ENCODE measurements around the gene CST1.
"Not testable (repeated sequence)": the region's sequence is repeated elsewhere in the genome, so short reads cannot be mapped to it uniquely, and the experiment has no call there.

Gene CST1, protein sequence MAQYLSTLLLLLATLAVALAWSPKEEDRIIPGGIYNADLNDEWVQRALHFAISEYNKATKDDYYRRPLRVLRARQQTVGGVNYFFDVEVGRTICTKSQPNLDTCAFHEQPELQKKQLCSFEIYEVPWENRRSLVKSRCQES

DNA sequence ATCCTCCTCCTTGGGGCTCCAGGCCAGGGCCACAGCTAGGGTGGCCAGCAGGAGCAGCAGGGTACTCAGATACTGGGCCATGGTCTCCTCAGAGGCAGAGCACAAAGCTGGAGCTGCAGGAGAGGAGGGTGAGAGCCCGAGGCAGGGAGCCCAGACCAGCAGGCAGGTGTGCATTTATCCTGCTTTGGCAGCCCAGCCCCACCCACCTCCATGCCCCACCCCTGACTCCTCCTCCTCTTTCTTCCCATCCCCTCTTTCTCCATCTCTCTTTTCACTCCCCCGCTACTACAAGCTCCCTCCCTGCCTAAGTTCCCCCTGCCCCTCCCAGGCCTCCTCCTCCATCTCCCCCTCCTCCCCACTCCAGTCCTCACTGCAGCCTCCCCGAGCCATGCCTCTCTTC lies at the start of gene CST1:
Gene CST1 (minus strand): TSS at position 150 of the 400 bp plus-strand sequence. CDS start 69 bp downstream, at position 81.
- DNase-seq (ENCODE audit: low read depth), result not testable (repeated sequence)

DNA sequence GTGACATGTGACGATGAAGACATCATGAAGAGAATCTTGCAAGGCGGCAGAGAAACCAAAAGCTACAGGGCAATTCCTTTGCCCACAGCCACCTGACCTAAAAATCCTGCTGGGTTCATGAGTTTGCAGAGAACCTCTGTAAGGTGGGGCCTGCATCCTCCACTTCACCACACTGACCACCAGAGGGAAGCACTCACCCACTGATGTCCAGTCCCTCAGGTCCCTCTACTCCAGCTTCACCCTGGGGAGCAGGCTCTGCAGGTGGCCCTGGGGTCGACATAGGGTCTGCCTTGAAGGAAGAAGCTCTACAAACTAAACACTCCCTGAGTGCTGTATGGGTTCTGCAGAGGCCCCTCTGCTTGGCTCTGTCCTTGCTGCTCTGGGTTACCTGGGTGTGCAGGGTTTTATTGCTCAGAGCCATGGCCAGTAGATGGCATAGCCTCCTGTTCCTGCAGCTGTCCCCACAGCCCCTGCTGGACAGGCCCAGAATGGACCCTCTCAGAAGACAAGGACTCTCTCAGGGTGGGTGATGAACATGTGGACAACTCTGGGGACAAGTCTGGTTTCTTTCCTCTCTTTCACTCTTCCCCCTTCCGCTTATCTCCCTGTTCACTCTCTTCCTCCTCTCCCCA lies 48.6 kb upstream of the CST1 start:
- DNase-seq (ENCODE audit: low read depth), result not testable (repeated sequence)

DNA sequence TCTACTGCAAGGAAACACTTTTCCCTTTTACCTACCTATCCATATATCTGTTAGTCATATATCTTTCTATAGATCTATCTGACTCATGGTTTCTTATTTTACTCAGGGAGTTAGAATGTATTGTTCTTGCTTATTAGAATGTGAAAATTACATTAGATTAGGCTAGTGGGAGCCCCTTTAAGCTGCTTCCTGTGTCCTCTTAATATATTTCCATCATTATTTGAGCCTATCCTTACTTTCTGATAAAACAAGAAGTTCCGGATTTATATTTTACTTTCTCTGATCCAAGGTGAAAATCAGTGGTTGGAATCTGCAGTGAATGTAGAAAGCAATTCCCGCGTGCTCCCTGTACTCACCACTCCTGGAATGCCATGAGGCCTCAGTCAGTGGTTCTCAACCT lies 44.8 kb upstream of the CST1 start:
- no peak for DNase-seq (ENCODE audit: low read depth)

DNA sequence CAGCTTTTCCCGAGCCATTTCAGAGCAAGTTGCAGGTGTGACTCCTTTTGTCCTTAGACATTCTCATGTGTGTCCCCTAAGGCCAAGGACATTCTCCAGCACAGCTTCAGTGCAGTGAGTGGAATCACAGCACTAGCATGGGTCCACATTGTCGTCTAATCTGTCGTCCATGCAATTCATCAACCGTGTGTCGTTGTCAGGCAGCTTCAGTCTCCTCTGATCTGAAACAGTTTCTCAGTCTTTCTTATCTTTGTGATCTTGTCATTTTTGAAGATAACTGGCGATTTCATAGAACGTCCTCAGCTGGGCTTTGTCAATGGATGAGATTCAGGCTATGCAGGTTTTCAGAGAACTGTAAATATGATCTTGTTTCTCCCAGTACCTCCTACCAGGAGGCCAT lies 44.1 kb upstream of the CST1 start:
- no peak for DNase-seq (ENCODE audit: low read depth)

DNA sequence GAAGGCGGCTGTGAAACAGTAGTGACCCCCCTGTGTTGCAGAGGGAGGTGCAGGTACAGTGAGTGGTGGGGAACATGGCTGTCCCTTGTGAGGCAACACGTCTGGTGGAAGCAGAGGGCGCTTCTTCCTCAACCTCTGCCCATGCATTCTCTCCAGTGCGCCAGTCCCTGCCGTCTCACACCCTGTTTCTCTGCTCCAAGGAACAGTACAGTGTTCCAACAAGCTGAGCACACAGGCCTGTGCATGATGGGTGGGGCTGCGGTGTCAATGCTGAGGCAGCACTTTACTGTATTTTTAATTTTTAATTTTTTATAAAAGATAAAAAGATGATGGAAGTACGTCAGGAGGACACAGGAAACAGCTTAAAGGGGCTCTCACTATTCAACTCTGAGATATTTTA lies 43.3 kb upstream of the CST1 start:
- DNase-seq (ENCODE audit: low read depth), result no peak

DNA sequence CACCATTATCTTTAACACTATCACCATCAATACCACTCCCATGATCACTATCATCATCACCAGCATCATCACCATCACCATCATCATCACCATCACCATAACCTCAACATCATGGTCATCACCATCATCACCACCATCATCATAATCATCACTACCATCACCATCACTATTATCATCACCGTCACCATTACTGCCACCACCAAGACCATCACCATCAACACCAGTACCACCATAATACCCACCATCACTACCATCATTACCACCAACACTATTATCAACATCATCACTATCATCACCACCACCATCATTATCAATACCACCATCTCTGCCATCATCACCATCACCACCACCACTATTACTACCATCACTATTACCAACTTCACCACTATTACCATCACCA lies 32.7 kb upstream of the CST1 start:
- no peak for DNase-seq (ENCODE audit: low read depth)

DNA sequence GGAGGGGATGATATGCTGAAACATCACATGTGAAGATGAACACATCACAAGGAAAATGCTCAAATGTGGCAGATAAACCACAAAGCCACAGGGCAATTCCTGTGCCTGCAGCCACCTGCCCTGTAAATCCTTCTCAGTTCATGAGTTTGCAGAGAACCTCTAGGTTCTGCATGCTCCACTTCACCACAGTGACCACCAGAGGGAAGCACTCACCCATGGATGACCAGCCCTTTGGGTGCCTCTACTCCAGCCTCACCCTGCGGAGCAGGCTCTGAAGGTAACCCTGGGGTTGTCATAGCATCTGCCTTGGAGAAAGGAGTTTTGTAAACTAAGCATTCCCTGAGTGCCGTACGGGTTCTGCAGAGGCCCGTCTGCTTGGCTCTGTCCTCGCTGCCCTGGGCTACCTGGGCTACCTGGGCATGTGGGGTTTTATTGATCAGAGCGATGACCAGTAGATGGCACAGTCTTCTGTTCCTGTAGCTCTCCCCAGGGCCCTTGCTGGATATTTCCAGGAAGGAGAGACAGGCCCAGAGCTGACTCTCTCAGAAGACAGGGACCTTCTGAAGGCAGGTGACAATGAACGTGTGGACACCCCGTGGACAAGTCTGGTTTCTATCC lies 31.7 kb upstream of the CST1 start:
- DNase-seq (ENCODE audit: low read depth), result no peak

DNA sequence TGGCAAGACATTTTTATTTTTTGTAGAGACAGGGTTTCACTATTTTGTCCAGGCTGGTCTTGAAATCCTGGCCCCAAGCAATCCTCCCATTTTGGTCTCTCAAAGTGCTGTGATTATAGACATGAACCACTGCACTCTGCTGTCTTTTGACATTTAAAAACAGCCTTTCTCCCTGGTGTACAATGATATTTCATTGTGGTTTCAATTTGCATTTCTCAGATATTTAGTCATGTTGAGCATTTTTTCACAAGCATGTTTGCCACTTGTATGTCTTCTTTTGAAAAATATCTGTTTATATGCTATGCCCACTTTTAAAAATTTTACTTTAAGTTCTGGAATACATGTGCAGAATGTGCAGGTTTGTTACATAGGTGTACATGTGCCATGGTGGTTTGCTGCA lies 27.9 kb upstream of the CST1 start:
- DNase-seq (ENCODE audit: low read depth), result peak; percentile 34

DNA sequence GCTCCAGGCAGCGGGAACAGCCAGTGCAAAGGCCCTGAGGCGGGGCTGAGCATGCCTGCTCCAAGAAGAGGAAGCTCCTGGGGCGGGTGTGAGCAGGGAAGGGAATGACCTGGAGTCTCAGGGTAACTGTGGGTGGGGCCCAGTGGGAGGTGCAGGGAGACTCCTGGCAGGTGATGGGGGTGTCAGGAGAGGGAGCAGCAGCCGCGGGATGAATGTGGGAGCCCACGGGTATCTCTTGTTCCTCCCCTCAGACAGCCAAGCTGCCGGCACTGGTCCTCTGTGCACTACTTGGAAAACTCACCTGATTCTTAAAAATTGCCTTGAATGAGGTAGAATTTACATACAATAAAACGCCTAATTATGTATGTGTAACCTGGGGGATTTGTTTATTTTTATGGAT lies 26.6 kb upstream of the CST1 start:
- not testable (repeated sequence) for DNase-seq (ENCODE audit: low read depth)

DNA sequence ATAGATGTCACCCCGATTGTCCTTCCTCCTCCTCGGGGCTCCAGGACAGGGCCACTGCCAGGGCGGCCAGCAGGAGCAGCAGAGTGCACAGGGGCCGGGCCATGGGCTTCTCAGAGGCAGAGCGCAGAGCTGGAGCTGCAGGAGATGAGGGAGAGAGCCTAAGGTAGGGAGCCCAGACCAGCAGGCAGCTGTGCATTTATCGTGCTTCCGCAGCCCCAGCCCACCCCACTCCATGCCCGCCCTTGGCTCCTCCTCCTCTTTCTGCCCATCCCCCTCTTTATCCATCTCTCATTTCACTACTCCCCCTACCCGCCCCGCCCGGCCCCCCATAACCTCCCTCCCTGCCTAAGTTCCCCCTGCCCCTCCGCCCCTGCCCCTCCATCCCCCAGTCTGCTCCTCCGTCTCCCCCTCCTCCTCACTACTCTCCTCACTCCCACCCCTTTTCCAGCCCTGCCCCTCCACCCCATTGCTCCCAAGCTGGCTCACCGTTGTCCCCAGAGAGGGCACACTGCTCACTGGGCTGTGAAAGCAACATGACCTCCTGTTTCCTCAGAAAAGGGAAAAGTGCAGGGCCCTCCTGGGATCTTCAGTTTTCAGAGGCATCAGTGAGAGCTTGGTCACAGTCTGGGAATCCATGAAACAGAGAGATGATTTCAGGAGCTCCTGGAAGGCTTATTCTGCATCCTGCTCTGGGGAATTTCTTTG lies 25.5 kb upstream of the CST1 start:
- DNase-seq (ENCODE audit: low read depth), result peak; percentile 21

DNA sequence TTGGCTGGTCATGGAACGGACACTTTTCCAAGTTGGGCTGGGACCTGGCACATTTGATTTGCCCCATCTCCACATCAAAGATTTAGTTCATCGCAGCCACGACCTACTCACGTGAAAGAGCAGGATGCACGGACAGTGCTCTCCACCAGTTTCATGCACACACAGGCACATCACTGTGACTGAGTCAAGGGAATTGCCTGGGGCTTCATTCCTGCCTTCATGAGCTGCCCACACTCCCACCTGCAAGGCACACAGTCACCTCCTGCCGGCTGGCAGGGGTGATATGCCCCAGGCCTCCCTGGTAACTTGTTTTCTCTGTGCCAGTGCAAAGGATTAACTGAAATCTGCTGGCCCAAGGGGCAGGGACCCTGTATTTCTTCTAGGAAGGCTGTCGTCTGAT lies 23.3 kb upstream of the CST1 start:
- no peak for DNase-seq (ENCODE audit: low read depth)

DNA sequence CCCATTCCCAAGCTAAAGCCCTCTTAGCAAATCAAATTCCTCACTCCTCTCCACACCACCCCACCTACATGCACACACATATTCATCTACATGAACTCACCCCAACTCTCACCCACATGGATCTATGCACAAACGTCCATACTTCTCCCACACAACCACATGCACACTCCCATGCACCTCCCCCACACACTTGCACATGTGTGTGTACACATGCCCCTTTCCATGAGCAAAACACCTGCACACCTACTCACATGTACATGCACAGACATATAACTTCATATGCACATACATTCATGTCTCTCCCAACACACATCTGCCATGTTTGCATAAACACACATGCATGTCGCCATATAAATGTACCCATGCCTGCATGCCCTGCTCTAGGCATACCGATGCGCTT lies 22.8 kb upstream of the CST1 start:
- no peak for DNase-seq (ENCODE audit: low read depth)

DNA sequence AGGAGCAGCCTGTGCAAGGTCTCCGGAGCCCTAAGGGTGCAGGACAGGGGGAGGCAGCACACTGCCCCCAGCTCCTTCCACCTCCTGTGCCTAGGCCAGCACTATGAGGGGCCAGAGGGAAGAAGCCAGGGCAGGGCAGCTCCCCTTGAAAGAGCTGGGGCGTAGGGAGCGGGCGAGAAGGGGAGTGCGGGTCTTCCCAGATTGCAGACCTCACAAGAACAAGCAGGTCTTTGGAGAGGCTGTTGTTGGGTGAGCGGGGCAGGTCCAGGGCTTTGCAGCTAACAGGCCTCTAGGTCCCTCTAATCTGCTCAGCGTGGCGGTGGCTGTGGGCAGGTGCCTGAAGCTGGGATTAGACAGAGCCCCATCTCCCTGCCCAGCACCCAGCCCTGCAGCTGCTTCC lies 22.4 kb upstream of the CST1 start:
- no peak for DNase-seq (ENCODE audit: low read depth)

DNA sequence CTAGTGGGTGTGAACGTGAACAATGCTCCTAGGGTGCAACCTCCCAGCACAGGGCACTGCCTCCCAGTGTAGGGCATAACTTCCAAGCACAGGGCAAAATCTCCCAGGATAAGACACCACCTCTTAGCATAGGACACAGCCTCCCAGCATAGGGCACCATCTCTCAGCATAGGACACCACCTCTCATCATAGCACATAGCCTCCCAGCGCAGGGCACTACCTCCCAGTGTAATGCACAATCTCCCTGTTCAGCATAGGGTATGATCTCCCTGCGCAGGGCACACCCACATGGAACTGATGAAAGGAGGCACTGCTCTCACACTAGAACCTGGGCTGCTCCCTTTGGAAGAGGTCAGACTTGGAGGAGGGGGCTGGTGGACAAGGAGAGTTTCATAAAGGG lies 21.3 kb upstream of the CST1 start:
- no peak for DNase-seq (ENCODE audit: low read depth)

DNA sequence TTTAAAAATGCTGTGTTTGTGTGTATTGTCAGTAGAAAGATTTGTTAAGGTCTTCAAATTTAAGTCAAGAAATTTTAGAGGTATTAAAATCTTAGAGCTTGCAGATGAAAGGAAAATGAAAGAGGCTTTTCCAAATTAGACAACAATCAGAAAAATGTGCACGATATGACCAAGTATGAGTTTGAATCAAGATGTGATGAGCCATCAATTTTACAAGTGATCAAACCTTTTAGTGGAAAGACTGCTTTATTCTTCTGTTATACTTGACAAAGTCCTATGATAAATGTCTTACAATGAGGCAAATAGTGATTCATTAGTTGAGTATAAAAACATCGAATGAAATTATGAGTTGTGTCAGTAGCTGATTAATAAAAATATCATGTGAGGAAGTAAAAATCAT lies 19.6 kb upstream of the CST1 start:
- DNase-seq (ENCODE audit: low read depth), result no peak

DNA sequence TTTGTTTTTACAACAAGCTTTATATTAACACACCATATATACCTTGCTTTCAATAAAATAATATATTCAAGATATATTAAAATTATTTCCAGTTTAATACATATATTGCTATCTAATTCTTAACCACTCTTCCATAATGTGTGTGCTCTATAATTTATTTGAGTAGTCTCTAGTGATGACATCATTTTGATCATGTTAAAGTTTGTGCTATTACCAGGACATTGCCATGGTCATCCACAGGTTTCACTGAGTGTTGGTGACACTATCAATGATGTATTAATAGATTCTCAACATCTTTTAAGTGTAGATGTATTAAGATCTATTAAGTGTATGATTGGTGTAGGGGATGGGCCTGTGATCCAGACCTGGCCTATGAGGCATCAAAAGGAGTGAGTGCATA lies 17.8 kb upstream of the CST1 start:
- DNase-seq (ENCODE audit: low read depth), result not testable (repeated sequence)

DNA sequence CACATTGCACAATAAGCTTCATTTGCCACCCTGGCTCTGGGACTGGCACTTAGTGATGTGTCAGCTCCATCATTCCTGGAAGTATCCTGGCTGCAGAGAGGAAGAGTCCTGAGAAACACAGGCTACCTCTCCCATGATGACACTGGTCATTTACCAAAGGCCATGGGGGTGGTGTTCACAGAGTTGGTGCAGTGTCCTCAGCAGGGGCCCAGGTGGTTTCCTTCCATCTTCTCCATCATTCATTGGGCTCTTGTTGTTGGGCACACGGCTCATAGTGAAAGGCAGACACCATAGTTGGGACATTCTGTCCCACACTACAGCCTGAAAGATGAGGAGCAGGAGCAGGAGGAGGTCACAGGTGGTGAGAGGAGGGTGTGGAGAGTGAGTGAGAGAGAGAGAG lies 15.8 kb upstream of the CST1 start:
- DNase-seq (ENCODE audit: low read depth), result no peak

DNA sequence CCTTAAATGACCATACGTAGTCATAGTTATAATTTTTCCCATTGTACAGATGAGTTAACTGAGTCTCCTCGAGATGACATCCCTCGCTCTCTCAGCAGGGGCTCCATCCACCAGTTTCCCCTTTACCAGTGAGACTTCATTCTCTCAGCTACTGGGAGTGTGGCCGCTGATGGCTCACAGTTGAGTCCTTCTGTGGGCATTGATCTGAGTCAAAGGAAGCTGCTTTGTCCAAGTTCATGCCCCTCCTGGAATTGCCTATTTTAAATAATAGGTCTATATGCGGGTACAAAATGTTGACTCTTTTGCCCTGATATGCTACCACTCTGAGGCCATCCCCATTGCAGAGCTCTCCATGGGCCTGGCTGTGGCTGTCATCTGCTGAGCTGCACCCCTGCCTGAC lies 14.8 kb upstream of the CST1 start:
- DNase-seq (ENCODE audit: low read depth), result no peak

DNA sequence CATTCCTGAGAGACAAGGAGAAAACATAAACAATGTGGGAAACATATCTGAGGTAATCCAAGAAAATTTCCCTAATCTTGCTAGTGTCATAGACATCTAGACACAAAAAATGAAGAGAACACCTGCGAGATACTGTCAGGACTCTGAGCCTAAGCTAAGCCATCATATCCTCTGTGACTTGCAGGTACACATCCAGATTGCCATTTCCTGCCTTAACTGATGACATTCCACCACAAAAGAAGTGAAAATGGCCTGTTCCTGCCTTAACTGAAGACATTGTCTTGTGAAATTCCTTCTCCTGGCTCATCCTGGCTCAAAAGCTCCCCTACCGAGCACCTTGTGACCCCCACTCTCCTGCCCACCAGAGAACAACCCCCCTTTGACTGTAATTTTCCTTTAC lies 13.9 kb upstream of the CST1 start:
- DNase-seq (ENCODE audit: low read depth), result not testable (repeated sequence)

DNA sequence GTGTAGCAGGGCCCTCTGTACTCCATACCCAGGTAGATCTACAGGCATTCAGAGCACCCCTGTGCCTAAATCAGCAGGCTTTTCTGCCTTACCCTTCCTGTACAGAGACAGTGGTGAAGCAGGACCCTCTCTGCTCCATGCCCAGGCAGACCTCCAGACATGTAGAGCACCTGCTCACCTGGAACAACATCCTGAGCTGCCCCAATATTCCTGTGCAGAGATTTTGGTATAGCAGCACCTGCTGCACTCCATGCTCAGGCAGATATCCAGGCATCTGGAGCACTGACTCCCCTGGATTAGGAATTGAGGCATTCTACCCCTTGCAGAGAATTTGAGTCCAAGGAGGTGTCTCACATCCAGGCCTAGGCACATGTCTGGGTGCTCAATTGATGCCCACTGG lies 12.6 kb upstream of the CST1 start:
- no peak for DNase-seq (ENCODE audit: low read depth)

DNA sequence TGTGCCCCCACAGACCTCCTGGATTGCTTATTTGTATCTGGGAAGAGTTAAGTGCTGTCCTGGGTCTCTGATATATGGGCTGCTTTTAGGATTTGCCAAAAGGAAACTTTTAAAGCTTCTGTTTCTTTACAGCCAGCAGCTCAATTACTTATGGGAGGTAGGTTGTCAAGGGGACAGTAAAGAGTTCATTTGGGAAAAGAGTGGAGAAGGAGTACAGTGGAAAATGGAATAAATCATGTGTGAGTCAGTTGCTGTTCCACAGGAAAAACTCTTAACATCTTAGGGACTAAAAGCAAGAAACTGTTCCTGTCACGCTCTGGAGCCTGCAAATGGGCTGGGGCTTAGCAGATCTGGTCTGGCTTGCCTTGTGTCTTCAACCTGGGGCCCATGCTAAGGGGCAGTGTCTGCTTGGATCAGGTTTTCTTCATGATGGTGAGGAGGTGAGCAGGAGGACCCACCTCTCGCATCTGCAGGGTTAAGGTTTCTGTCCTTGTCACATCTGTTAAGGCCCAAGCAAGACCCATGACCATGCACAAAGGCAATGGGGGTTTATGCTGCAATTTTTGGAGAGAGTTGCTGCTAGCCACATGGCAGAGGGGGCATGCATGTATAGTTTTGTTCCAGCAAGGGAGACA lies 8.7 kb upstream of the CST1 start:
- no peak for DNase-seq (ENCODE audit: low read depth)

DNA sequence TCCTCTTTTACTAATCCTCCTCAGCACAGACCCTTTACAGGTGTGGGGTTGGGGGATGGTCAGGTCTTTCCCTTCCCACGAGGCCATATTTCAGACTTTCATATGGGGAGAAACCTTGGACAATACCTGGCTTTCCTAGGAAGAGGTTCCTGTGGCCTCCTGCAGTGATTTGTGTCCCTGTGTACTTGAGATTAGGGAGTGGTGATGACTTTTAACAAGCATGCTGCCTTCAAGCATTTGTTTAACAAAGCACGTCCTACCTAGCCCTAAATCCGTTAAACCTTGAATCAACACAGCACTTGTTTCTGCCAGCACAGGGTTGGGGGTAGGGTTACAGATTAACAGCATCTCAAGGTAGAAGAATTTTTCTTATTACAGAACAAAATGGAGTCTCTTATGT lies 6.1 kb upstream of the CST1 start:
- not testable (repeated sequence) for DNase-seq (ENCODE audit: low read depth)

DNA sequence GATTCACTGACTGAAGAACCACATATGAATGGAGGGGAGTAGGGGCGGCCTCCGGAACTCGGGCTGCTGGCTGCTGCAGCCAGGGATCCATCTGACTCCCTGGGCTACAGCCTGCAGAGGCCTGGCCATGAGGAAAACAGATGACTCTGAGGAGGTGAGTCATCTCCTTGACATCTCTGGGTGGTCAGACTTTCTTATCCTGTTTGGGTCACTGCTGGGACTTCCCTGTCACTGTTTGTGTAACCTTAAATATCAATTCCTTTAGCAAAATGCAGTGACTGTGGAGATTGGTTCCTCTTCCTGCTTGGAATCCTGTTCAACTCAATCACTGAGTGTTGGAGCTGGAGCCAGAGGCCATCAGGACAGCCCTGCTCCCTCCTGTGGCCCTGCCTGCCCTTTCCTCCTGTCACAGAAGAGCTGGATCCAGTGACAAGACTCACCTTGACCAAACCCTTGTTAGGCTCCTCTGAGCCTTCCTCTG lies 4.4 kb upstream of the CST1 start:
- DNase-seq (ENCODE audit: low read depth), result peak; percentile 13

Data from stromal cell of bone marrow (primary cell).